ENCODE measurements around the gene SGMS1. TPM values are rescaled to one million over a fixed set of nuclear protein-coding genes. Genes with fewer than 3 reads are reported as not detected.
A peak's percentile ranks its signal among the peaks of the same experiment; 100 is the strongest.

SGMS1 gene
- total RNA-seq, 2 donors from 2014 or later = 32.5 to 35.9 TPM

DNA sequence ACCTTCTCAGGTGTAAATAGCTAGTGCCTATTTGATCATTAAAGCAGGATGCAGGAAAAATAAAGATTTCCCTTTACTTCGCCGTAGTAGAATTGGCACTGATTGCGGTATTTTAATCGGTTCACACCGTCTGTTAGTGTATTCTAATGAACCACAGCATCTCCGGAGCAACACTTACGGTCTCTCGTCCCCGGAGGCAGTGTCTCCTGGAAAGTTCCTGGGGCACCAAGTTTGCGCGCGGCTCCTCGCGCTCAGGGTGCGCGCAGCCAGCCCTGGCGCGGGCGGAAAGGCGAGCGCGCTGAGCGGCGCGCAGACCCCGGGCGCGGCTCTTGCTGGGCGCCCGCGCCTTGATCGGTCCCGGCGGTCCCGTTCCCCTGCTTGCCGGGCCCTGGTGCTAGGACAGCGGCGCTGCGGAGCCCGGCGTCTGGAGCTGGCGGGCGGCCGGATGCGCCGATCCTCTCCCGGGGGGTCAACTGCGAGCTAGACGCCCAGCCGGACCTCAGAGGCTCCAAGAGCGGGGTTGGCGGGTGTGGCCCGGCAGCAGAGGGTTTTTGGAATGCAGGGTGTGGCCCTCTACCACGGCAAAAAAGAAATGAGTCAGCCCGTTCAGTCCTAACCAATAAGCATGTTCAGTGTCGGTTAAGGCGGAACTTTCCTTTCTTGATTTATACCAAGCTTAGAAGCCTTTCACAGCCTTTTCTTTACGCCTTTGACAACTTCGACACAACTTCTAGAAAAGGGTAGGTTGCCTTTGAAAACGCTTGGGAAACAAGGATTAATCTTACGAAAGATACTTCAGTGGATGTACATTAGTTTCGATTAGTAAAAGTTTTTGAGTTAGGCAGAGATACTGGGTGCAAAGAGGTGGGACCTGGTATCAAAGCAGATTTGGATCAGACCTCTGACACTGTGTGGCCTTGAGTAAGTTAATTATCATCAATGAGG is 205.6 kb downstream of the SGMS1 start:
- peak overlapping the region; percentile 55 to 72 for H3K4me3 ChIP-seq
- H3K4me1 ChIP-seq = peaks cover 0 to 23% of the 10 kb centered on the region in 2 donors
- no peaks in the 10 kb centered on the region for H3K9me3 ChIP-seq
- H3K36me3 ChIP-seq = no peaks in the 10 kb centered on the region
- TF ChIP-seq, protein P1, sequence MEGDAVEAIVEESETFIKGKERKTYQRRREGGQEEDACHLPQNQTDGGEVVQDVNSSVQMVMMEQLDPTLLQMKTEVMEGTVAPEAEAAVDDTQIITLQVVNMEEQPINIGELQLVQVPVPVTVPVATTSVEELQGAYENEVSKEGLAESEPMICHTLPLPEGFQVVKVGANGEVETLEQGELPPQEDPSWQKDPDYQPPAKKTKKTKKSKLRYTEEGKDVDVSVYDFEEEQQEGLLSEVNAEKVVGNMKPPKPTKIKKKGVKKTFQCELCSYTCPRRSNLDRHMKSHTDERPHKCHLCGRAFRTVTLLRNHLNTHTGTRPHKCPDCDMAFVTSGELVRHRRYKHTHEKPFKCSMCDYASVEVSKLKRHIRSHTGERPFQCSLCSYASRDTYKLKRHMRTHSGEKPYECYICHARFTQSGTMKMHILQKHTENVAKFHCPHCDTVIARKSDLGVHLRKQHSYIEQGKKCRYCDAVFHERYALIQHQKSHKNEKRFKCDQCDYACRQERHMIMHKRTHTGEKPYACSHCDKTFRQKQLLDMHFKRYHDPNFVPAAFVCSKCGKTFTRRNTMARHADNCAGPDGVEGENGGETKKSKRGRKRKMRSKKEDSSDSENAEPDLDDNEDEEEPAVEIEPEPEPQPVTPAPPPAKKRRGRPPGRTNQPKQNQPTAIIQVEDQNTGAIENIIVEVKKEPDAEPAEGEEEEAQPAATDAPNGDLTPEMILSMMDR (IDR thresholded peaks at IDR 0.05) = peak in 1 of 2 donors; percentile 36
- H3K27me3 ChIP-seq = no peaks in the 10 kb centered on the region
- H3K27ac ChIP-seq = peak overlapping the region; percentile 81 to 82
- peak; percentile 80 for DNase-seq (ENCODE audit: low spot score)

GRCh38 chr10:50417486-50417885 is 206.3 kb downstream of the SGMS1 start:
- Histone ChIP-seq H3K4me3 (peak overlapping the region; percentile 55 to 72), H3K4me1 (peaks cover 0 to 30% of the 10 kb centered on the region in 2 donors), H3K36me3 (no peaks in the 10 kb centered on the region), H3K27ac (peak overlapping the region; percentile 81 to 82), H3K27me3 (no peaks in the 10 kb centered on the region), H3K9me3 (no peaks in the 10 kb centered on the region)
- TF ChIP-seq, protein P1 (IDR thresholded peaks at IDR 0.05) = no peak
- no peak for DNase-seq (ENCODE audit: low spot score)

GRCh38 chr10:50416881-50417280 is 206.9 kb downstream of the SGMS1 start:
- peaks cover 0 to 36% of the 10 kb centered on the region in 2 donors for H3K4me1 ChIP-seq
- TF ChIP-seq, protein P1 (IDR thresholded peaks at IDR 0.05) = no peak
- no peaks in the 10 kb centered on the region for H3K36me3 ChIP-seq
- no peak for DNase-seq (ENCODE audit: low spot score)
- H3K27me3 ChIP-seq = no peaks in the 10 kb centered on the region
- peak overlapping the region in 1 of 2 donors; percentile 72 for H3K4me3 ChIP-seq
- H3K9me3 ChIP-seq = no peaks in the 10 kb centered on the region
- no peak overlapping the region for H3K27ac ChIP-seq

- H3K27me3 ChIP-seq = no peaks in the 10 kb centered on the region
- H3K27ac ChIP-seq = no peak overlapping the region
- H3K4me3 ChIP-seq = no peak overlapping the region
Observed at GRCh38 chr10:50416181-50416824, 207.5 kb downstream of the SGMS1 start.

GRCh38 chr10:50415292-50415691 is 208.5 kb downstream of the SGMS1 start:
- Histone ChIP-seq H3K4me3 (no peak overlapping the region), H3K9me3 (no peaks in the 10 kb centered on the region), H3K4me1 (peaks cover 0 to 38% of the 10 kb centered on the region in 2 donors), H3K36me3 (no peaks in the 10 kb centered on the region), H3K27ac (no peak overlapping the region), H3K27me3 (no peaks in the 10 kb centered on the region)
- TF ChIP-seq, protein P1 (IDR thresholded peaks at IDR 0.05) = no peak
- no peak for DNase-seq (ENCODE audit: low spot score)

More at GRCh38 chr10:50416181-50416824, 207.5 kb downstream of the SGMS1 start:
- no peaks in the 10 kb centered on the region for H3K9me3 ChIP-seq
- TF ChIP-seq, protein P1 (IDR thresholded peaks at IDR 0.05) = peak in 1 of 2 donors; percentile 18
- no peak for DNase-seq (ENCODE audit: low spot score)
- peaks cover 0 to 38% of the 10 kb centered on the region in 2 donors for H3K4me1 ChIP-seq
- no peaks in the 10 kb centered on the region for H3K36me3 ChIP-seq

Data from right atrium auricular region (tissue), 2 donors.